ENCODE measurements around the gene TSPAN9.

DNA sequence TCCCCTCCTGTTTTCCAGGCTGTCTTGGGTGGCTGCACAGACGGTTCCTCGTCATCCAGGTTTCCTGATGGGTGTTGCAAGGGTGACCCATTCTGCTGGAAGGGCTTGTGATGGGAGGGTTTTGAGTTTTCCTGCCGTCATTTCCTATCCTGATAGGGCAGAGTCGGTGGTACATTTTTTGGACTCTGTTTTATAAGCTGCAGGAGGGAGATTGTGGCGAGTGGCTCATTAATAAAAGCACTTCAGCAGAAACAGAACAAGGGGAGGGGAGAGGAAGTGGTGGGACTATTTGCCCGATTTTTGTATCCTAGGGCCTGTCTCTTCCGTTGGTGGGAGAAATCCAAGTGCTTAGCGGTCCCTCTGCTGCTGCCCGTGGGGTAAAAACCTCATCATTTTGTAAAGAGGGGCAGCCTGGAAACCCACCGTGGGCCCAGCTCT, 40.0 kb downstream of the TSPAN9 start:
- no peak for TF ChIP-seq EP300 (IDR thresholded peaks at IDR 0.05)
- TF ChIP-seq, protein P1, sequence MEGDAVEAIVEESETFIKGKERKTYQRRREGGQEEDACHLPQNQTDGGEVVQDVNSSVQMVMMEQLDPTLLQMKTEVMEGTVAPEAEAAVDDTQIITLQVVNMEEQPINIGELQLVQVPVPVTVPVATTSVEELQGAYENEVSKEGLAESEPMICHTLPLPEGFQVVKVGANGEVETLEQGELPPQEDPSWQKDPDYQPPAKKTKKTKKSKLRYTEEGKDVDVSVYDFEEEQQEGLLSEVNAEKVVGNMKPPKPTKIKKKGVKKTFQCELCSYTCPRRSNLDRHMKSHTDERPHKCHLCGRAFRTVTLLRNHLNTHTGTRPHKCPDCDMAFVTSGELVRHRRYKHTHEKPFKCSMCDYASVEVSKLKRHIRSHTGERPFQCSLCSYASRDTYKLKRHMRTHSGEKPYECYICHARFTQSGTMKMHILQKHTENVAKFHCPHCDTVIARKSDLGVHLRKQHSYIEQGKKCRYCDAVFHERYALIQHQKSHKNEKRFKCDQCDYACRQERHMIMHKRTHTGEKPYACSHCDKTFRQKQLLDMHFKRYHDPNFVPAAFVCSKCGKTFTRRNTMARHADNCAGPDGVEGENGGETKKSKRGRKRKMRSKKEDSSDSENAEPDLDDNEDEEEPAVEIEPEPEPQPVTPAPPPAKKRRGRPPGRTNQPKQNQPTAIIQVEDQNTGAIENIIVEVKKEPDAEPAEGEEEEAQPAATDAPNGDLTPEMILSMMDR (IDR thresholded peaks at IDR 0.05): no peak
